ENCODE results near the gene ZNF716. TPM values are rescaled to one million over a fixed set of nuclear protein-coding genes. Genes with fewer than 3 reads are reported as not detected.
"Not testable (repeated sequence)": the region's sequence is repeated elsewhere in the genome, so short reads cannot be mapped to it uniquely, and the experiment has no call there.

ZNF716 gene
- polyA plus RNA-seq (2011; rRNA removed) = not detected in 2 replicates
- polyA plus RNA-seq (2012; cell fraction: cytosol; rRNA removed) = not detected in 2 replicates
- polyA plus RNA-seq (2012; cell fraction: nucleus; rRNA removed) = not detected in 2 replicates
- not detected in 3 replicates for polyA plus RNA-seq (2017; fragmentation: RNase III; extraction: RNeasy Plus Mini Kit Qiagen cat#74134 plus additional on column Dnase treatment)
- polyA minus RNA-seq (2011; rRNA and poly(A)+ RNA removed) = not detected in 2 replicates

GRCh38 chr7:57449904-57450303 lies at the start of gene ZNF716:
TSS of gene ZNF716 (plus strand) at chr7:57450177. CDS start at chr7:57450289, 112 bp downstream.
- no peak within 1 kb of the TSS for H3K4me3 ChIP-seq
- no peak for FAIRE-seq

GRCh38 chr7:57400531-57401155 lies 49.3 kb upstream of the ZNF716 start:
- ChIA-PET CTCF (no interaction called here), POLR2A (no interaction called here)
- TF ChIP-seq JUNB (IDR thresholded peaks at IDR 0.05) (no peak), KDM1A (IDR thresholded peaks at IDR 0.05; ENCODE audit: low read depth) (no peak), REST (IDR thresholded peaks at IDR 0.05) (no peak), NPAS2 (CRISPR knock-in tag; IDR thresholded peaks at IDR 0.05; ENCODE audit: borderline replicate concordance) (no peak), SREBF2 (IDR thresholded peaks at IDR 0.05) (no peak), HDAC2 (IDR thresholded peaks at IDR 0.05) (no peak), TP53 (CRISPR knock-in tag; IDR thresholded peaks at IDR 0.05) (no peak), CBX8 (IDR thresholded peaks at IDR 0.05) (no peak)
- FAIRE-seq (no peak), DNase-seq (ENCODE audit: low read depth in 1 of 2, low spot score in 1 of 2) (no peak), ATAC-seq (no peak)
- Histone ChIP-seq H3K9me3 (no peaks in the 10 kb centered on the region; the same call in 1 of the 3 replicates), H3K4me2 (no peak overlapping the region), H3K4me1 (no peaks in the 10 kb centered on the region), H3K27ac (no peak overlapping the region), H3K4me3 (no peak overlapping the region)
- 25% methylated on average over 10 of the region's 10 CpGs for WGBS (ENCODE audit: missing lambda C conversion rate)

More at GRCh38 chr7:57449904-57450303, at the start of gene ZNF716:
- WGBS (ENCODE audit: missing lambda C conversion rate) = 45% methylated on average over 10 of the region's 10 CpGs
- ChIA-PET CTCF (no interaction called here), POLR2A (no interaction called here)
- Histone ChIP-seq H3K4me2 (no peak within 1 kb of the TSS), H3K27ac (no peak within 1 kb of the TSS), H3K9me3 (no peaks in the 10 kb centered on the region; the same call in 1 of the 3 replicates), H3K4me1 (no peaks in the 10 kb centered on the region)
- ATAC-seq (no peak), DNase-seq (ENCODE audit: low read depth in 1 of 2, low spot score in 1 of 2) (no peak)
- TF ChIP-seq POLR2A (IDR thresholded peaks at IDR 0.05; ENCODE audit: low read length) = no peak
- no peak for TF ChIP-seq NFE2L2 (conservative IDR thresholded peaks at IDR 0.05; ENCODE audit: low read length)
- no peak for TF ChIP-seq HOXB5 (CRISPR knock-in tag; IDR thresholded peaks at IDR 0.05)
- TF ChIP-seq KDM5A (IDR thresholded peaks at IDR 0.05) = no peak
- TF ChIP-seq POLR2AphosphoS2 (conservative IDR thresholded peaks at IDR 0.05; ENCODE audit: low read length) = no peak
- no peak for TF ChIP-seq HOXB13 (CRISPR knock-in tag; IDR thresholded peaks at IDR 0.05; ENCODE audit: low read depth)
- TF ChIP-seq ZNF302 (CRISPR knock-in tag; IDR thresholded peaks at IDR 0.05) = no peak
- TF ChIP-seq NR3C1 (IDR thresholded peaks at IDR 0.05) = no peak
- TF ChIP-seq JUN (IDR thresholded peaks at IDR 0.05) = no peak
- no peak for TF ChIP-seq CHD4 (IDR thresholded peaks at IDR 0.05; ENCODE audit: borderline replicate concordance)

GRCh38 chr7:57403051-57403450 lies 46.9 kb upstream of the ZNF716 start:
- H3K9me3 ChIP-seq; H3K4me1 ChIP-seq; CTCF ChIA-PET; POLR2A ChIA-PET; H3K4me3 ChIP-seq; FAIRE-seq; H3K4me2 ChIP-seq; ATAC-seq; H3K27ac ChIP-seq; DNase-seq (ENCODE audit: low read depth in 1 of 2, low spot score in 1 of 2): not testable (repeated sequence)
- whole genome bisulfite sequencing (ENCODE audit: missing lambda C conversion rate) = 16% methylated on average over 16 of the region's 16 CpGs

Data from A549 (cell line).